ENCODE data around the gene FGF14. TPM values are rescaled to one million over a fixed set of nuclear protein-coding genes. Genes with fewer than 3 reads are reported as not detected.
A peak's percentile ranks its signal among the peaks of the same experiment; 100 is the strongest.

FGF14 gene
- total and polyA plus RNA-seq, 2 of the 4 experiments (the other 2 are of a cell fraction), result under 0.01 TPM; not detected in 1

DNA sequence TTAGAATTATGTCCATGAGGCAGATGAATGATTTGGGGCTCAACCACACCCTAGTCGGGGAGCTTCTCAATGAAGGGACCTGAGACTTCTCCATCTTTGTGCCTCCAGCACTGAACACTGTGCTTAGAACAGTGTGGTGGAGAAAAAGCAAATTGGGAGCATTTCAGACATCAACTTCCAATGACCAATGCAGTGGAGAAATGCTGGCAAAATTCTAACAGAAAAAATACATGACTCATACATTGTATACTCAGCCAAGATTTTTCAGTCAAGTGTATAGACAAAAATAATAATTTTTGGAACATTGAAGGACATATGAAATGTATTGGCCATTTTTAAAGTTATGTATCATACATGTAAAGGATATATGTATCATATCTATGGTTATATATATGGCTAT lies 134.7 kb downstream of the FGF14 start:
- BruUV-seq (replicated peaks), result no TSS peak
- DNase-seq, result peak; percentile 17

More for the DNA sequence above, 134.7 kb downstream of the FGF14 start:
- dilution Hi-C loops (cut with HindIII; ENCODE audit: low sequenced_read_pairs, unreplicated experiment) (no loop called here), in situ Hi-C loops (cut with MboI; ENCODE audit: low sequenced_read_pairs) (no loop called here), intact Hi-C loops (cut with micrococcal nuclease) (no loop called here)
- Histone ChIP-seq H2AK5ac (ENCODE audit: low read depth, low read length) (no peak overlapping the region), H3K4ac (ENCODE audit: low read depth, low read length) (no peak overlapping the region), H3K4me3 (ENCODE audit: insufficient read depth, low read depth, low read length) (no peak overlapping the region), H4K8ac (ENCODE audit: low read depth in 2 of 2, low read length in 2 of 2) (no peak overlapping the region), H4K91ac (ENCODE audit: insufficient read depth, low read depth, low read length) (no peak overlapping the region), H3K4me1 (ENCODE audit: control insufficient read depth, insufficient read depth, low read length) (no peaks in the 10 kb centered on the region), H3K27me3 (ENCODE audit: control insufficient read depth, insufficient read depth, low read length) (no peaks in the 10 kb centered on the region; the same call in 1 of the 2 replicates), H2BK120ac (ENCODE audit: low read depth, low read length) (no peak overlapping the region), H3K4me2 (ENCODE audit: low read depth, low read length) (no peak overlapping the region), H3K14ac (replicated peaks; ENCODE audit: low read depth, low read length) (no peak overlapping the region), H3K23ac (ENCODE audit: low read depth, low read length) (no peak overlapping the region), H3K79me1 (ENCODE audit: low read depth in 1 of 2, low read length in 2 of 2) (no peaks in the 10 kb centered on the region), H2AK9ac (replicated peaks; ENCODE audit: low read depth, low read length, poor library complexity) (no peak overlapping the region), H4K20me1 (ENCODE audit: insufficient read depth, low read length) (no peaks in the 10 kb centered on the region), H3K36me3 (ENCODE audit: control insufficient read depth, insufficient read depth, low read length) (no peaks in the 10 kb centered on the region), H3K9me3 (ENCODE audit: control insufficient read depth, insufficient read depth, low read length) (no peaks in the 10 kb centered on the region), H3K27ac (ENCODE audit: insufficient read depth, low read length) (no peak overlapping the region), H4K5ac (ENCODE audit: low read depth, low read length) (no peak overlapping the region), H2BK20ac (ENCODE audit: low read depth, low read length) (no peak overlapping the region), H2AFZ (replicated peaks; ENCODE audit: low read length, poor library complexity) (no peak overlapping the region), H3K9me1 (ENCODE audit: insufficient read depth, low read length) (no peaks in the 10 kb centered on the region), H2BK5ac (ENCODE audit: low read depth, low read length, poor library complexity, severe bottlenecking) (no peak overlapping the region), H3K18ac (ENCODE audit: low read depth, low read length) (no peak overlapping the region), H3K56ac (ENCODE audit: extremely low read depth, insufficient read depth, low read length) (no peak overlapping the region), H3K9ac (ENCODE audit: low read depth, low read length) (no peak overlapping the region), H2BK15ac (ENCODE audit: low read depth, low read length) (no peak overlapping the region)
- peak; percentile 32; the same call in 1 of the 2 replicates for ATAC-seq (ENCODE audit: low read depth)
- WGBS, 2 experiments (ENCODE audit: extremely low coverage in 2 of 2, insufficient read length in 1 of 2), result no CpG with 5 or more reads among the region's 1 CpG
- TF ChIP-seq, protein P1, sequence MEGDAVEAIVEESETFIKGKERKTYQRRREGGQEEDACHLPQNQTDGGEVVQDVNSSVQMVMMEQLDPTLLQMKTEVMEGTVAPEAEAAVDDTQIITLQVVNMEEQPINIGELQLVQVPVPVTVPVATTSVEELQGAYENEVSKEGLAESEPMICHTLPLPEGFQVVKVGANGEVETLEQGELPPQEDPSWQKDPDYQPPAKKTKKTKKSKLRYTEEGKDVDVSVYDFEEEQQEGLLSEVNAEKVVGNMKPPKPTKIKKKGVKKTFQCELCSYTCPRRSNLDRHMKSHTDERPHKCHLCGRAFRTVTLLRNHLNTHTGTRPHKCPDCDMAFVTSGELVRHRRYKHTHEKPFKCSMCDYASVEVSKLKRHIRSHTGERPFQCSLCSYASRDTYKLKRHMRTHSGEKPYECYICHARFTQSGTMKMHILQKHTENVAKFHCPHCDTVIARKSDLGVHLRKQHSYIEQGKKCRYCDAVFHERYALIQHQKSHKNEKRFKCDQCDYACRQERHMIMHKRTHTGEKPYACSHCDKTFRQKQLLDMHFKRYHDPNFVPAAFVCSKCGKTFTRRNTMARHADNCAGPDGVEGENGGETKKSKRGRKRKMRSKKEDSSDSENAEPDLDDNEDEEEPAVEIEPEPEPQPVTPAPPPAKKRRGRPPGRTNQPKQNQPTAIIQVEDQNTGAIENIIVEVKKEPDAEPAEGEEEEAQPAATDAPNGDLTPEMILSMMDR (conservative IDR thresholded peaks at IDR 0.05; ENCODE audit: low read depth, low read length), result no peak
- no peak for TF ChIP-seq MAZ (IDR thresholded peaks at IDR 0.05; ENCODE audit: borderline replicate concordance, low read depth, low read length)
- TF ChIP-seq FOS (IDR thresholded peaks at IDR 0.05; ENCODE audit: low read depth, low read length), result peak; percentile 16; the same call in 1 of the 2 replicates
- POLR2A ChIA-PET (ENCODE audit: unreplicated experiment), result no interaction called here
- CTCF ChIA-PET, result no interaction called here

Measured in IMR-90 (cell line).